H1 (cell line): ENCODE results near the gene ENTR1. TPM values are rescaled to one million over a fixed set of nuclear protein-coding genes. Genes with fewer than 3 reads are reported as not detected.

ENCODE experiments used
- CTCF ChIA-PET: fragments of 300-600 bp; sonication (Branson Sonifier 250); formaldehyde crosslinking; loops from one replicate; lab custom pipeline; 2021; ENCODE audit not compliant: partially characterized antibody; lab: Charles Lee
- POLR2A ChIA-PET: fragments of 300-600 bp; sonication (Branson Sonifier 250); formaldehyde crosslinking; loops from one replicate; lab custom pipeline; 2021; ENCODE audit warnings: inconsistent platforms; ENCODE audit not compliant: partially characterized antibody; lab: Charles Lee
- DNase-seq, 2 experiments: peaks; one replicate each; pipeline versions ENCODE4 v3.0.0 to v3.0.0-alpha.2; 2010 to 2022; ENCODE audit warnings: low spot score in 2 of 2, low read depth in 1 of 2, mixed read lengths in 1 of 2
- FAIRE-seq: peaks from 2 replicates; lab custom pipeline; 2011; peaks lifted over from hg19 to GRCh38; lab: Jason Lieb, UNC
- H2AFZ ChIP-seq: 2 replicates; pipeline ENCODE4 v1.8.1; 2012; ENCODE audit warnings: low read length, inconsistent platforms
- H2AK5ac ChIP-seq: 2 replicates; pipeline ENCODE4 v1.6.1; 2013; ENCODE audit warnings: low read depth, low read length
- H2BK120ac ChIP-seq: replicated peaks from 2 replicates; pipeline ENCODE3; 2013; ENCODE audit warnings: low read depth, low read length, inconsistent platforms
- H2BK12ac ChIP-seq: 2 replicates; pipeline ENCODE4 v1.6.1; 2013; ENCODE audit warnings: low read depth, low read length
- H2BK15ac ChIP-seq: 2 replicates; pipeline ENCODE4 v1.6.1; 2013; ENCODE audit warnings: low read length
- H2BK20ac ChIP-seq: 2 replicates; pipeline ENCODE4 v1.6.1; 2013; ENCODE audit warnings: low read length
- H2BK5ac ChIP-seq: 2 replicates; pipeline ENCODE4 v1.6.1; 2013; ENCODE audit warnings: low read depth, low read length
- H3K14ac ChIP-seq: 2 replicates; pipeline ENCODE4 v1.6.1; 2013; ENCODE audit warnings: inconsistent platforms; ENCODE audit not compliant: insufficient read length
- H3K18ac ChIP-seq: 2 replicates; pipeline ENCODE4 v1.6.1; 2013; ENCODE audit warnings: low read length; ENCODE audit errors: extremely low read depth
- H3K23ac ChIP-seq: 2 replicates; pipeline ENCODE4 v1.6.1; 2013; ENCODE audit warnings: inconsistent platforms; ENCODE audit not compliant: insufficient read length
- H3K23me2 ChIP-seq: 2 replicates; pipeline ENCODE4 v1.6.1; 2013; ENCODE audit warnings: low read depth, low read length
- H3K27ac ChIP-seq: 2 replicates; pipeline ENCODE4 v1.6.1; 2011; ENCODE audit warnings: low read depth, low read length, inconsistent platforms
- H3K27me3 ChIP-seq, 4 experiments: replicated peaks in 1 of 4; 1 replicate in 1 of 4; 2 replicates in 3 of 4; pipeline versions ENCODE4 v1.6.1 to v1.8.1; 2011 to 2013; ENCODE audit warnings: low read length in 3 of 4, mild to moderate bottlenecking in 3 of 4, inconsistent platforms in 2 of 4, mixed read lengths in 2 of 4, moderate library complexity in 1 of 4; ENCODE audit not compliant: control insufficient read depth in 3 of 4, insufficient read depth in 3 of 4; ENCODE audit errors: extremely low read depth in 1 of 4
- H3K36me3 ChIP-seq, 4 experiments: 2 replicates each; pipeline versions ENCODE4 v1.6.1 to v1.8.1; 2011 to 2013; ENCODE audit warnings: mild to moderate bottlenecking in 4 of 4, low read length in 3 of 4, moderate library complexity in 2 of 4, control low read depth in 1 of 4, inconsistent platforms in 1 of 4; ENCODE audit not compliant: insufficient read depth in 4 of 4, control insufficient read depth in 2 of 4
- H3K4ac ChIP-seq: replicated peaks from 2 replicates; pipeline ENCODE3; 2013; ENCODE audit warnings: low read length, low read depth, mixed read lengths, inconsistent platforms; ENCODE audit not compliant: insufficient read length
- H3K4me1 ChIP-seq, 4 experiments: replicated peaks in 1 of 4; 1 replicate in 1 of 4; 2 replicates in 3 of 4; pipeline versions ENCODE4 v1.6.1 to v1.8.1; 2011 to 2013; ENCODE audit warnings: low read length in 3 of 4, inconsistent platforms in 2 of 4, mixed read lengths in 1 of 4; ENCODE audit not compliant: insufficient read depth in 4 of 4, control insufficient read depth in 3 of 4
- H3K4me2 ChIP-seq, 2 experiments: 2 replicates each; pipeline versions ENCODE4 v1.6.1 to v1.8.1; 2011 to 2013; ENCODE audit warnings: low read depth in 2 of 2, low read length in 2 of 2, control low read depth in 1 of 2, inconsistent platforms in 1 of 2, mild to moderate bottlenecking in 1 of 2; ENCODE audit not compliant: insufficient read depth in 1 of 2
- H3K4me3 ChIP-seq, 4 experiments: fragments of 200-600, 300-600 bp in 1 of 4; sonication (generic), shearing (Covaris generic), sonication (Bioruptor Twin) in 1 of 4; 2 replicates each; pipeline versions ENCODE4 v1.5.1 to v1.8.1; 2011 to 2016; ENCODE audit warnings: low read length in 4 of 4, low read depth in 3 of 4, control low read depth in 2 of 4, inconsistent platforms in 2 of 4, mild to moderate bottlenecking in 2 of 4, mixed read lengths in 1 of 4, moderate library complexity in 1 of 4; ENCODE audit not compliant: insufficient read depth in 2 of 4; ENCODE audit errors: extremely low read depth in 1 of 4
- H3K56ac ChIP-seq: replicated peaks from 2 replicates; pipeline ENCODE3; 2013; ENCODE audit warnings: low read depth, mild to moderate bottlenecking, mixed read lengths, low read length, inconsistent platforms; ENCODE audit not compliant: insufficient read length
- H3K79me1 ChIP-seq: 2 replicates; pipeline ENCODE4 v1.6.1; 2013; ENCODE audit warnings: low read depth, low read length, control low read depth
- H3K79me2 ChIP-seq, 2 experiments: 2 replicates each; pipeline versions ENCODE4 v1.6.1 to v1.8.1; 2012 to 2013; ENCODE audit warnings: low read length in 2 of 2, mild to moderate bottlenecking in 2 of 2, inconsistent platforms in 1 of 2; ENCODE audit not compliant: insufficient read depth in 2 of 2, control insufficient read depth in 1 of 2
- H3K9ac ChIP-seq, 4 experiments: replicated peaks in 1 of 4; 1 replicate in 1 of 4; 2 replicates in 3 of 4; pipeline versions ENCODE4 v1.6.1 to v1.8.1; 2011 to 2013; ENCODE audit warnings: low read depth in 3 of 4, low read length in 3 of 4, control low read depth in 2 of 4, mild to moderate bottlenecking in 2 of 4, moderate library complexity in 2 of 4, inconsistent platforms in 1 of 4; ENCODE audit errors: extremely low read depth in 1 of 4
- H3K9me3 ChIP-seq, 2 experiments: 2 replicates each; pipeline versions ENCODE4 v1.6.1 to v1.8.1; 2012 to 2013; ENCODE audit warnings: mild to moderate bottlenecking in 2 of 2, moderate library complexity in 2 of 2, control low read depth in 1 of 2, inconsistent platforms in 1 of 2, low read depth in 1 of 2, low read length in 1 of 2, mixed read lengths in 1 of 2; ENCODE audit not compliant: insufficient read depth in 2 of 2
- H4K20me1 ChIP-seq, 2 experiments: replicated peaks in 1 of 2; 2 replicates each; pipeline versions ENCODE3 to v1.8.1; 2011 to 2013; ENCODE audit warnings: inconsistent platforms in 2 of 2, low read length in 2 of 2, mild to moderate bottlenecking in 1 of 2; ENCODE audit not compliant: insufficient read depth in 2 of 2, control insufficient read depth in 1 of 2
- H4K5ac ChIP-seq: 2 replicates; pipeline ENCODE4 v1.6.1; 2013; ENCODE audit warnings: low read length, low read depth, mixed read lengths, inconsistent platforms; ENCODE audit not compliant: insufficient read length
- H4K8ac ChIP-seq: 2 replicates; pipeline ENCODE4 v1.8.0; 2013; ENCODE audit warnings: mild to moderate bottlenecking, moderate library complexity, low read length, inconsistent platforms; ENCODE audit not compliant: insufficient read depth; ENCODE audit errors: extremely low read depth
- H4K91ac ChIP-seq: replicated peaks from 2 replicates; pipeline ENCODE3; 2013; ENCODE audit warnings: low read length, mixed read lengths, inconsistent platforms; ENCODE audit not compliant: insufficient read length
- ASH2L ChIP-seq: fragments of 200-600, 300-600 bp; sonication (generic); IDR thresholded peaks from one replicate; pipeline ENCODE4 v1.7.1; 2017; ENCODE audit warnings: low read length
- EP300 ChIP-seq, 2 experiments: IDR thresholded peaks; 1 replicate in 1 of 2; 2 replicates in 1 of 2; pipeline ENCODE4 v1.6.1; 2011 to 2012; ENCODE audit warnings: low read depth in 2 of 2, low read length in 2 of 2, mild to moderate bottlenecking in 2 of 2, borderline replicate concordance in 1 of 2, inconsistent platforms in 1 of 2, moderate library complexity in 1 of 2
- JUN ChIP-seq: IDR thresholded peaks from 2 replicates; pipeline ENCODE4 v1.6.1; 2011; ENCODE audit warnings: low read depth, mild to moderate bottlenecking, improper control_type of control experiment, low read length
- TBP ChIP-seq: IDR thresholded peaks from 2 replicates; pipeline ENCODE4 v1.6.1; 2011; ENCODE audit warnings: low read depth, low read length, improper control_type of control experiment
- TCF12 ChIP-seq: IDR thresholded peaks from 2 replicates; pipeline ENCODE4 v1.6.1; 2011; ENCODE audit warnings: low read depth, mild to moderate bottlenecking, low read length
- WGBS, 2 experiments: shearing (Covaris generic) in 1 of 2; methylation state at CpG; one replicate each; pipeline versions ENCODE4 v1.1.6 to v1.1.7; 2013 to 2015; ENCODE audit warnings: low lambda C conversion rate in 2 of 2, mixed read lengths in 2 of 2, inconsistent platforms in 1 of 2, low coverage in 1 of 2, missing lambda C conversion rate in 1 of 2; ENCODE audit not compliant: insufficient replicate concordance in 2 of 2, insufficient coverage in 1 of 2, insufficient read length in 1 of 2; ENCODE audit errors: extremely low coverage in 1 of 2, missing lambda C conversion rate in 1 of 2; 5-methylcytosine and 5-hydroxymethylcytosine counted together
- polyA plus RNA-seq, 7 experiments: library from polyadenylated mRNA; depleted of rRNA in 3 of 7; stranded (reverse) in 5 of 7; unstranded in 2 of 7; fragments of >200 nt in 5 of 7; fragments of 200-250 nt in 2 of 7; gene quantifications; 1 replicate in 5 of 7; 2 replicates in 1 of 7; 4 replicates in 1 of 7; pipeline versions ENCODE4 v1.2.1 to v1.2.3, GENCODE V29; 2011 to 2013; ENCODE audit warnings: missing spikeins in 2 of 7, mixed read lengths in 2 of 7
- total RNA-seq: library from RNA; stranded (reverse); fragmentation: NEBNext Ultra II Directional; extraction: Animal tissue kit (Norgen Biotek cat#: 25700); gene quantifications from 2 replicates; pipeline ENCODE4 v1.2.1, GENCODE V29; 2021
- TF ChIP-seq, protein P1 (sequence below): IDR thresholded peaks from 2 replicates; pipeline ENCODE4 v1.6.1; 2012; ENCODE audit warnings: low read length, inconsistent platforms

Gene ENTR1
- total and polyA plus RNA-seq, 2 of the 8 experiments (the other 6 are each of a cell fraction or from before 2014, with no cell fraction given): 65.2 to 102 TPM

DNA sequence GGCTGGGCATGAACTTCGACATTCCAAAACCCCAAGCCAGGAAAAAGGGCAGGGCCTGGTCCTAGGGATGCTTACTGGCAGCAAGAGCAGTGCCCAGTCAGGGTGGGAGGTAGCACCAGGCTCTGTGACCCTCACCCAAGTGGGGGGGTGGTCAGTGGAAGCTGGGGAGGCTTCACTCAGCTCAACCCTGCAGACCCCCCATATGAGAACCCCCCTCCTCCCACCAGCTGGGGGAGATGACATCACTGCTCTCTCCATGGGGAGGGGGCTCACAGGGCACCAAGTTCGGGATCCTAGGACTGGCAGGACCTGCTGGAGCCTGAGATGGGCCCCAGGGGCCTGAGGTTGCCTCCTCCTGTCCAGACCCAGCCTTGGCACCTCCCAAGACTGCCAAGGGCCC lies 51.5 kb downstream of the ENTR1 start:
- no peak overlapping the region for H3K18ac ChIP-seq
- no peaks in the 10 kb centered on the region; a peak in 1 of 7 replicates for H3K27me3 ChIP-seq
- no peak overlapping the region for H4K8ac ChIP-seq
- no peak overlapping the region for H3K9ac ChIP-seq
- no peak overlapping the region for H3K56ac ChIP-seq
- peaks cover 3 to 4% of the 10 kb centered on the region in 2 experiments for H4K20me1 ChIP-seq
- no peak overlapping the region for H3K4me2 ChIP-seq
- WGBS, 2 experiments: 88% methylated on average over 2 of the region's 2 CpGs; no CpG with 5 or more reads in 1 of the 2 experiments
- H2BK5ac ChIP-seq: no peak overlapping the region
- H2BK120ac ChIP-seq: no peak overlapping the region
- peaks cover 0 to 7% (median under 1%) of the 10 kb centered on the region in 4 experiments; a peak in 3 of 7 replicates for H3K4me1 ChIP-seq
- no peak overlapping the region for H3K27ac ChIP-seq
- no peak for DNase-seq
- H3K14ac ChIP-seq: no peak overlapping the region
- CTCF ChIA-PET: interaction anchor here (1.0 kb wide), 1 partner anchor 13 kb away, joined by 3 read pairs; no protein-coding TSS in a partner anchor
- no peak for FAIRE-seq
- H2AK5ac ChIP-seq: no peak overlapping the region
- peaks cover 3% of the 10 kb centered on the region for H3K79me1 ChIP-seq
- H4K91ac ChIP-seq: no peak overlapping the region
- no peak overlapping the region for H3K4ac ChIP-seq
- POLR2A ChIA-PET: interaction anchor here (0.7 to 15.8 kb wide), 3 partner anchors 14 to 21 kb away, joined by 3 to 137 read pairs (median 4); no protein-coding TSS in a partner anchor
- H2BK12ac ChIP-seq: no peak overlapping the region
- H3K79me2 ChIP-seq: no peaks in the 10 kb centered on the region
- no peak overlapping the region for H2AFZ ChIP-seq
- no peak overlapping the region for H2BK15ac ChIP-seq
- no peaks in the 10 kb centered on the region; a peak in 1 of 8 replicates for H3K36me3 ChIP-seq
- no peak overlapping the region for H3K4me3 ChIP-seq
- H2BK20ac ChIP-seq: no peak overlapping the region
- peaks cover 0 to under 1% of the 10 kb centered on the region in 2 experiments; a peak in 1 of 4 replicates for H3K9me3 ChIP-seq
- no peak overlapping the region for H4K5ac ChIP-seq
- H3K23me2 ChIP-seq: no peaks in the 10 kb centered on the region; the same call in 1 of the 2 replicates
- H3K23ac ChIP-seq: no peak overlapping the region
- no peak for TF ChIP-seq EP300 (IDR thresholded peaks at IDR 0.05; ENCODE audit: borderline replicate concordance in 1 of 2, low read depth in 2 of 2, low read length in 2 of 2)
- no peak for TF ChIP-seq ASH2L
- no peak for TF ChIP-seq JUN
- TF ChIP-seq TCF12: no peak
- TF ChIP-seq, protein P1, sequence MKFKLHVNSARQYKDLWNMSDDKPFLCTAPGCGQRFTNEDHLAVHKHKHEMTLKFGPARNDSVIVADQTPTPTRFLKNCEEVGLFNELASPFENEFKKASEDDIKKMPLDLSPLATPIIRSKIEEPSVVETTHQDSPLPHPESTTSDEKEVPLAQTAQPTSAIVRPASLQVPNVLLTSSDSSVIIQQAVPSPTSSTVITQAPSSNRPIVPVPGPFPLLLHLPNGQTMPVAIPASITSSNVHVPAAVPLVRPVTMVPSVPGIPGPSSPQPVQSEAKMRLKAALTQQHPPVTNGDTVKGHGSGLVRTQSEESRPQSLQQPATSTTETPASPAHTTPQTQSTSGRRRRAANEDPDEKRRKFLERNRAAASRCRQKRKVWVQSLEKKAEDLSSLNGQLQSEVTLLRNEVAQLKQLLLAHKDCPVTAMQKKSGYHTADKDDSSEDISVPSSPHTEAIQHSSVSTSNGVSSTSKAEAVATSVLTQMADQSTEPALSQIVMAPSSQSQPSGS: no peak
- no peak for TF ChIP-seq TBP
